ENCODE measurements around the gene SLC25A5.
"Not testable (repeated sequence)": the region's sequence is repeated elsewhere in the genome, so short reads cannot be mapped to it uniquely, and the experiment has no call there.

The SLC25A5 gene

DNA sequence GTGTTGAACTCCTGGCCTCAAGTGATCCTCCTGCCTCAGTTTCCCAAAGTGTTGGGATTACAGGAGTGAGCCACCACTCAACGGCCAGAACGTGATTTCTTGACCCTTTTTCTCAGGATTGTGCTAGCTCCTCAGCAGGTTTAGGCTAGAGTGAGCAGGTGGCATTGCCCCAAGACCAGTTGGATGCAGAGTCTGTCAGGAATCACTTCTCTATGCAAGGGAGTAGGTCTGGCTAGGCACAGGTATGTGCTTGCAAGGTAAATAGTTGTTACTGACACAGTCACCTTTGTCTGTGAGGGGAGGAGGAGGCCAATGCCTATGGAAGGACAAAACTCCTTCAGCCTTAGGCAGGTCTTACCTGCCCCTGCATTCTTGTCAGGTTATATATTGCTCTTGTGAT is 24.2 kb downstream of the SLC25A5 start:
- H3K36me3 ChIP-seq (ENCODE audit: control insufficient read depth in 4 of 4, insufficient read depth in 4 of 4, low read length in 3 of 4) = no peaks in the 10 kb centered on the region
- H3K27ac ChIP-seq (ENCODE audit: insufficient read depth in 1 of 2, low read depth in 1 of 2, low read length in 2 of 2, poor library complexity in 1 of 2, severe bottlenecking in 2 of 2) = no peak overlapping the region
- H3K4me3 ChIP-seq (ENCODE audit: control insufficient read depth in 1 of 7, extremely low read depth in 1 of 7, insufficient read depth in 4 of 7, low read depth in 2 of 7, low read length in 6 of 7) = no peak overlapping the region
- ChIA-PET CTCF (interaction anchor here (1.7 to 7.3 kb wide), 3 partner anchors 9 to 19 kb away, joined by 4 to 56 read pairs (median 15); no protein-coding TSS in a partner anchor), POLR2A (no interaction called here)
- 72% methylated on average over 2 of the region's 2 CpGs for WGBS (ENCODE audit: insufficient coverage)
- no peaks in the 10 kb centered on the region for H3K27me3 ChIP-seq (replicated peaks in 2 of 5; ENCODE audit: control insufficient read depth in 4 of 5, insufficient read depth in 5 of 5, low read length in 4 of 5)
- peaks cover 5 to 17% (median 14%) of the 10 kb centered on the region in 4 experiments for H3K4me1 ChIP-seq (ENCODE audit: control extremely low read depth in 1 of 4, control insufficient read depth in 4 of 4, insufficient read depth in 4 of 4, low read length in 3 of 4)
- H3K9me3 ChIP-seq (ENCODE audit: control extremely low read depth in 1 of 5, control insufficient read depth in 4 of 5, insufficient read depth in 2 of 5, low read depth in 1 of 5, low read length in 4 of 5) = no peaks in the 10 kb centered on the region
- no peak for DNase-seq

DNA sequence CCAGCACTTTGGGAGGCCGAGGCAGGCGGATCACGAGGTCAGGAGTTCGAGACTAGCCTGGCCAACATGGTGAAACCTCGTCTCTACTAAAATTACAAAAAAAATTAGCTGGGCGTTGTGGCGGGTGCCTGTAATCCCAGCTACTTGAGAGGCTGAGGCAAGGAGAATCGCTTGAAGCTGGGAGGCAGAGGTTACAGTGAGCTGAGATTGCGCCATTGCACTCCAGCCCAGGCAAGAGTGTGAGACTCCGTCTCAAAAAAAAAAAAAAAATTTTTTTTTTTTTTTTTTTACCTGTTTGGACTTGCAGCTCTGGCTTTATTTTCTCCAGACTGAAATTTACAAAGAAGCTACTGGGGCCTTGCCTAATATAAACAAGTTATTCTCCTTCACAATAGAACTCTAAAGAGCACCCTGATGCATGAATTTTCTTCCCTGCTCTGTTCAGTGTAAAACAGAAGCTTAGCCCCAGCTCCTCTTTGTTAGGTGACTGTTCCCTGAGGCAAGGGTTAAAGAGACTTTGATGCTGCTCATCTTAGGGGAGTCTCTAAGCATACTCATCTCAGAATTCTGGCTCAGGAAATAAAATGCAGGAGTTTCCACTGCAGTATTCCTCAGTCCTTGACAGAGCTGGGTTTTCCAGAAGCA is 25.7 kb downstream of the SLC25A5 start:
- DNase-seq; H3K36me3 ChIP-seq (ENCODE audit: control insufficient read depth in 4 of 4, insufficient read depth in 4 of 4, low read length in 3 of 4); H3K4me3 ChIP-seq (ENCODE audit: control insufficient read depth in 1 of 7, extremely low read depth in 1 of 7, insufficient read depth in 4 of 7, low read depth in 2 of 7, low read length in 6 of 7); POLR2A ChIA-PET; H3K27me3 ChIP-seq (replicated peaks in 2 of 5; ENCODE audit: control insufficient read depth in 4 of 5, insufficient read depth in 5 of 5, low read length in 4 of 5); H3K27ac ChIP-seq (ENCODE audit: insufficient read depth in 1 of 2, low read depth in 1 of 2, low read length in 2 of 2, poor library complexity in 1 of 2, severe bottlenecking in 2 of 2); H3K9me3 ChIP-seq (ENCODE audit: control extremely low read depth in 1 of 5, control insufficient read depth in 4 of 5, insufficient read depth in 2 of 5, low read depth in 1 of 5, low read length in 4 of 5): not testable (repeated sequence)
- CTCF ChIA-PET = interaction anchor here (0.6 to 1.1 kb wide), 3 partner anchors 9 to 17 kb away, joined by 3 read pairs; no protein-coding TSS in a partner anchor
- WGBS (ENCODE audit: insufficient coverage) = 88% methylated on average over 10 of the region's 10 CpGs
- H3K4me1 ChIP-seq (ENCODE audit: control extremely low read depth in 1 of 4, control insufficient read depth in 4 of 4, insufficient read depth in 4 of 4, low read length in 3 of 4) = peaks cover 5 to 18% (median 15%) of the 10 kb centered on the region in 4 experiments

DNA sequence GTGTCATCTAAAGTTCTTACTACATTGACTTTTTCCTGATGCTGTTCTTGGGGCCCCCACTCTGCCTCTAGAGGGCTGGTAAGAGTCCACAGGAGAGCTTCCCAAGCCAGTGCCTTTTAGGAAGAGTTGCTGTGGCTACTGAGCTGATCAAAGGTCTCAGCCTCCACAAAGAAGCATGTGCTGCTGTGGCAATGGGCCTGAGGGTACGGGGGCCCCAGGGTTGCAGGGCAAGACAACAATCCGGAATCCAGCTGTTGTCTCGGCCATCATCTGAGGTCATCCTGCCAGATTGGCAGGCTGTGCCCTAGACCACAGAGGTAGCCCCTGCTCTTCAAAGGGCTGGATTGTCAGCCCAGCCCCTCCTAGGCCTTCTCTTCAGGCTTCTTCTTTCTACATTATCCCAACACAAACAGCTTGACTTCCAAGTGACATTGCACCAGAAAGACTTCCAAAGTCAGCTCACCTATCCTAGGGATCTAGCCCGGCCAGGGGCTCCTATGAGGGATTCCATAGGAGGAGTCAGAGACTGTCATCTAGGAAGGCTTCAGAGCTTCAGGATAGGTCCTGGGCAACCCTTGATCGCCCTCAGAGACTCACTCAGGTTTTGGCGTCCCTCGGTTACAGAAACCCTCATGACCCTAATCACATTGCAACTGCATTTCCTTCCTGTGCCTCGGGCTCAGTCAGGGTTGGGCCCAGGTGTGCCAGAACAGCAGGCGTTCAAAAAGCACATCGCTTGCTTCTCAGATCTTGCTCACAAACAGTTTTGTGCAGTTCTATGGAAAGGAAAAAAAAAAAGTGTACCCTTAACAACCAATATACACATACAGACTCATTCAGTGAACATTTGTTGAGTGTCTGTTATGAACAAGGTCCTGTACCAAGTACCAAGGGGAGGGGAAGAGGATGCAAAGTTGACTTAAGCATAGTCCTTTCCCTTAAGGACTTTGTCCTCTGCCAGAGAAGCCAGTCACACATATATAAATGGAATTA is 27.8 kb downstream of the SLC25A5 start:
- WGBS (ENCODE audit: insufficient coverage) = 54% methylated on average over 8 of the region's 10 CpGs
- Histone ChIP-seq H3K27me3 (replicated peaks in 2 of 5; ENCODE audit: control insufficient read depth in 4 of 5, insufficient read depth in 5 of 5, low read length in 4 of 5) (no peaks in the 10 kb centered on the region), H3K27ac (ENCODE audit: insufficient read depth in 1 of 2, low read depth in 1 of 2, low read length in 2 of 2, poor library complexity in 1 of 2, severe bottlenecking in 2 of 2) (peak overlapping the region in 1 of 2 experiments; percentile 14), H3K36me3 (ENCODE audit: control insufficient read depth in 4 of 4, insufficient read depth in 4 of 4, low read length in 3 of 4) (no peaks in the 10 kb centered on the region), H3K4me1 (ENCODE audit: control extremely low read depth in 1 of 4, control insufficient read depth in 4 of 4, insufficient read depth in 4 of 4, low read length in 3 of 4) (peaks cover 5 to 24% (median 18%) of the 10 kb centered on the region in 4 experiments), H3K4me3 (ENCODE audit: control insufficient read depth in 1 of 7, extremely low read depth in 1 of 7, insufficient read depth in 4 of 7, low read depth in 2 of 7, low read length in 6 of 7) (peak overlapping the region in 1 of 7 experiments; percentile 11), H3K9me3 (ENCODE audit: control extremely low read depth in 1 of 5, control insufficient read depth in 4 of 5, insufficient read depth in 2 of 5, low read depth in 1 of 5, low read length in 4 of 5) (no peaks in the 10 kb centered on the region)
- peak in 2 of 3 donors; percentile 53 to 70 for DNase-seq
- POLR2A ChIA-PET = no interaction called here
- CTCF ChIA-PET = interaction anchor here (1.0 to 2.5 kb wide), 6 partner anchors 8 to 16 kb away, joined by 3 to 10 read pairs (median 4); no protein-coding TSS in a partner anchor

DNA sequence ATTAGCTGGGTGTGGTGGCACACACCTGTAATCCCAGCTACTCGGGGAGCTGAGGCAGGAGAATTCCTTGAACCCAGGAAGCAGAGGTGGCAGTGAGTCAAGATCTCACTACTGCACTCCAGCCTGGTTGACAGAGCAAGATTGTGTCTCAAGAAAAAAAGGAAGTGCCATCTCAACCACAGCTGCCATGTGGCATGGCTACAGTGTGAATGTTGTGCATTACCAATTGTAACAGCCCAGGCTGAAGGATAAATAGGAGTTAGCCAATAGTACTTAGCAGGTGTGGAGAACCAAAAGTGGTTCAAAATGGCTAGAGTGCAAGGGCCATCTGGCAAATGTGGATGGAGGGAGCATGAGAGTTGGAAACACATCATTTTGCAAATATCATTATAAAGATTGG is 28.9 kb downstream of the SLC25A5 start:
- ChIA-PET POLR2A (no interaction called here), CTCF (interaction anchor here (0.8 to 2.5 kb wide), 6 partner anchors 8 to 79 kb away, joined by 3 to 10 read pairs (median 3); no protein-coding TSS in a partner anchor)
- 20% methylated on average over 1 of the region's 1 CpG for WGBS (ENCODE audit: insufficient coverage)
- no peaks in the 10 kb centered on the region for H3K36me3 ChIP-seq (ENCODE audit: control insufficient read depth in 4 of 4, insufficient read depth in 4 of 4, low read length in 3 of 4)
- no peak overlapping the region for H3K27ac ChIP-seq (ENCODE audit: insufficient read depth in 1 of 2, low read depth in 1 of 2, low read length in 2 of 2, poor library complexity in 1 of 2, severe bottlenecking in 2 of 2)
- H3K27me3 ChIP-seq (replicated peaks in 2 of 5; ENCODE audit: control insufficient read depth in 4 of 5, insufficient read depth in 5 of 5, low read length in 4 of 5) = no peaks in the 10 kb centered on the region
- DNase-seq = peak in 2 of 3 donors; percentile 74 to 81
- H3K4me1 ChIP-seq (ENCODE audit: control extremely low read depth in 1 of 4, control insufficient read depth in 4 of 4, insufficient read depth in 4 of 4, low read length in 3 of 4) = peaks cover 5 to 31% (median 18%) of the 10 kb centered on the region in 4 experiments
- H3K9me3 ChIP-seq (ENCODE audit: control extremely low read depth in 1 of 5, control insufficient read depth in 4 of 5, insufficient read depth in 2 of 5, low read depth in 1 of 5, low read length in 4 of 5) = no peaks in the 10 kb centered on the region
- no peak overlapping the region for H3K4me3 ChIP-seq (ENCODE audit: control insufficient read depth in 1 of 7, extremely low read depth in 1 of 7, insufficient read depth in 4 of 7, low read depth in 2 of 7, low read length in 6 of 7)

- Histone ChIP-seq H3K36me3 (ENCODE audit: control insufficient read depth in 4 of 4, insufficient read depth in 4 of 4, low read length in 3 of 4) (no peaks in the 10 kb centered on the region), H3K4me1 (ENCODE audit: control extremely low read depth in 1 of 4, control insufficient read depth in 4 of 4, insufficient read depth in 4 of 4, low read length in 3 of 4) (peaks cover 5 to 37% (median 18%) of the 10 kb centered on the region in 4 experiments), H3K27ac (ENCODE audit: insufficient read depth in 1 of 2, low read depth in 1 of 2, low read length in 2 of 2, poor library complexity in 1 of 2, severe bottlenecking in 2 of 2) (no peak overlapping the region), H3K27me3 (replicated peaks in 2 of 5; ENCODE audit: control insufficient read depth in 4 of 5, insufficient read depth in 5 of 5, low read length in 4 of 5) (no peaks in the 10 kb centered on the region), H3K4me3 (ENCODE audit: control insufficient read depth in 1 of 7, extremely low read depth in 1 of 7, insufficient read depth in 4 of 7, low read depth in 2 of 7, low read length in 6 of 7) (no peak overlapping the region), H3K9me3 (ENCODE audit: control extremely low read depth in 1 of 5, control insufficient read depth in 4 of 5, insufficient read depth in 2 of 5, low read depth in 1 of 5, low read length in 4 of 5) (no peaks in the 10 kb centered on the region)
- POLR2A ChIA-PET = no interaction called here
- DNase-seq = no peak
- CTCF ChIA-PET = interaction anchor here (1.4 to 3.1 kb wide), 2 partner anchors 9 to 13 kb away, joined by 4 to 15 read pairs; no protein-coding TSS in a partner anchor
- WGBS (ENCODE audit: insufficient coverage) = 80% methylated on average over 12 of the region's 13 CpGs
Measured at GRCh38 chrX:119500061-119500800, 32.0 kb downstream of the SLC25A5 start.

- Histone ChIP-seq H3K36me3 (ENCODE audit: control insufficient read depth in 4 of 4, insufficient read depth in 4 of 4, low read length in 3 of 4) (no peaks in the 10 kb centered on the region), H3K27ac (ENCODE audit: insufficient read depth in 1 of 2, low read depth in 1 of 2, low read length in 2 of 2, poor library complexity in 1 of 2, severe bottlenecking in 2 of 2) (no peak overlapping the region), H3K9me3 (ENCODE audit: control extremely low read depth in 1 of 5, control insufficient read depth in 4 of 5, insufficient read depth in 2 of 5, low read depth in 1 of 5, low read length in 4 of 5) (no peaks in the 10 kb centered on the region), H3K27me3 (replicated peaks in 2 of 5; ENCODE audit: control insufficient read depth in 4 of 5, insufficient read depth in 5 of 5, low read length in 4 of 5) (no peaks in the 10 kb centered on the region), H3K4me1 (ENCODE audit: control extremely low read depth in 1 of 4, control insufficient read depth in 4 of 4, insufficient read depth in 4 of 4, low read length in 3 of 4) (peaks cover 2 to 26% (median 9%) of the 10 kb centered on the region in 4 experiments), H3K4me3 (ENCODE audit: control insufficient read depth in 1 of 7, extremely low read depth in 1 of 7, insufficient read depth in 4 of 7, low read depth in 2 of 7, low read length in 6 of 7) (no peak overlapping the region)
- DNase-seq = no peak
- ChIA-PET POLR2A (no interaction called here), CTCF (interaction anchor here (1.4 to 3.1 kb wide), 3 partner anchors 11 to 19 kb away, joined by 4 to 15 read pairs (median 4); no protein-coding TSS in a partner anchor)
- 89% methylated on average over 7 of the region's 7 CpGs for WGBS (ENCODE audit: insufficient coverage)
Measured at GRCh38 chrX:119501511-119502148, 33.4 kb downstream of the SLC25A5 start.
